ENCODE measurements around the gene ABCD4. TPM values are rescaled to one million over a fixed set of nuclear protein-coding genes. Genes with fewer than 3 reads are reported as not detected.

The ABCD4 gene
- polyA plus RNA-seq, 1 donor (not counting 4 experiments of a cell fraction or from before 2014, with no cell fraction given): 12.9 TPM

- no peak overlapping the region for H3K4me2 ChIP-seq (ENCODE audit: control insufficient read depth, extremely low read depth, insufficient read depth, low read depth, low read length)
- FAIRE-seq: no peak
- no peak for TF ChIP-seq EZH2 (IDR thresholded peaks at IDR 0.05; ENCODE audit: low read length)
- no peak for TF ChIP-seq CTCF (optimal IDR thresholded peaks at IDR 0.05 in 1 of 3, IDR thresholded peaks at IDR 0.05 in 1 of 3, conservative IDR thresholded peaks at IDR 0.05 in 1 of 3; ENCODE audit: extremely low read depth in 1 of 3, insufficient read depth in 2 of 3, low read length in 3 of 3)
These were observed 35.1 kb downstream of the ABCD4 start for GRCh38 chr14:74267588-74267987.

GRCh38 chr14:74265301-74265965, 37.3 kb downstream of the ABCD4 start:
- no peaks in the 10 kb centered on the region for H4K20me1 ChIP-seq (ENCODE audit: control insufficient read depth, extremely low read depth, insufficient read depth, low read length)
- no peaks in the 10 kb centered on the region for H3K27me3 ChIP-seq (ENCODE audit: control insufficient read depth, extremely low read depth, insufficient read depth, low read length)
- H3K4me3 ChIP-seq (ENCODE audit: control insufficient read depth in 2 of 3, extremely low read depth in 1 of 3, insufficient read depth in 2 of 3, low read depth in 1 of 3, low read length in 3 of 3): no peak overlapping the region
- H3K4me1 ChIP-seq (ENCODE audit: control insufficient read depth, extremely low read depth, insufficient read depth, low read length): peaks cover 20% of the 10 kb centered on the region
- H2AFZ ChIP-seq (ENCODE audit: control insufficient read depth, low read length): peak overlapping the region; percentile 8
- H3K9me3 ChIP-seq (ENCODE audit: control insufficient read depth, low read depth, low read length): no peaks in the 10 kb centered on the region
- no peaks in the 10 kb centered on the region for H3K79me2 ChIP-seq (ENCODE audit: control insufficient read depth, insufficient read depth, low read length)
- no peak for DNase-seq (ENCODE audit: low read depth, low spot score)
- dilution Hi-C loops (cut with MboI; ENCODE audit: extremely low pct_ligation_motif_present, low sequenced_read_pairs): no loop called here
- H3K36me3 ChIP-seq (ENCODE audit: control insufficient read depth in 2 of 2, extremely low read depth in 1 of 2, insufficient read depth in 2 of 2, low read length in 2 of 2): no peaks in the 10 kb centered on the region
- FAIRE-seq: no peak
- TF ChIP-seq EZH2 (IDR thresholded peaks at IDR 0.05; ENCODE audit: low read length) (no peak), CTCF (optimal IDR thresholded peaks at IDR 0.05 in 1 of 3, IDR thresholded peaks at IDR 0.05 in 1 of 3, conservative IDR thresholded peaks at IDR 0.05 in 1 of 3; ENCODE audit: extremely low read depth in 1 of 3, insufficient read depth in 2 of 3, low read length in 3 of 3) (no peak)
- H3K9ac ChIP-seq (ENCODE audit: control insufficient read depth, extremely low read depth, insufficient read depth, low read length): no peak overlapping the region
- H3K27ac ChIP-seq (ENCODE audit: control insufficient read depth, insufficient read depth, low read length): no peak overlapping the region
- H3K4me2 ChIP-seq (ENCODE audit: control insufficient read depth, extremely low read depth, insufficient read depth, low read depth, low read length): no peak overlapping the region
- H3K9me1 ChIP-seq (ENCODE audit: control insufficient read depth, extremely low read depth, insufficient read depth, low read length): no peaks in the 10 kb centered on the region

More at GRCh38 chr14:74267588-74267987, 35.1 kb downstream of the ABCD4 start:
- Histone ChIP-seq H3K4me1 (ENCODE audit: control insufficient read depth, extremely low read depth, insufficient read depth, low read length) (peaks cover 12% of the 10 kb centered on the region), H3K9ac (ENCODE audit: control insufficient read depth, extremely low read depth, insufficient read depth, low read length) (no peak overlapping the region), H3K27ac (ENCODE audit: control insufficient read depth, insufficient read depth, low read length) (no peak overlapping the region), H3K4me3 (ENCODE audit: control insufficient read depth in 2 of 3, extremely low read depth in 1 of 3, insufficient read depth in 2 of 3, low read depth in 1 of 3, low read length in 3 of 3) (no peak overlapping the region), H2AFZ (ENCODE audit: control insufficient read depth, low read length) (no peak overlapping the region), H3K27me3 (ENCODE audit: control insufficient read depth, extremely low read depth, insufficient read depth, low read length) (no peaks in the 10 kb centered on the region), H4K20me1 (ENCODE audit: control insufficient read depth, extremely low read depth, insufficient read depth, low read length) (no peaks in the 10 kb centered on the region), H3K36me3 (ENCODE audit: control insufficient read depth in 2 of 2, extremely low read depth in 1 of 2, insufficient read depth in 2 of 2, low read length in 2 of 2) (no peaks in the 10 kb centered on the region), H3K9me1 (ENCODE audit: control insufficient read depth, extremely low read depth, insufficient read depth, low read length) (no peaks in the 10 kb centered on the region), H3K79me2 (ENCODE audit: control insufficient read depth, insufficient read depth, low read length) (no peaks in the 10 kb centered on the region), H3K9me3 (ENCODE audit: control insufficient read depth, low read depth, low read length) (no peaks in the 10 kb centered on the region)
- dilution Hi-C loops (cut with MboI; ENCODE audit: extremely low pct_ligation_motif_present, low sequenced_read_pairs): no loop called here
- DNase-seq (ENCODE audit: low read depth, low spot score): no peak
